HG02623 (cell line): ENCODE measurements around the gene HIGD2B.
"Not testable (repeated sequence)": the region's sequence is repeated elsewhere in the genome, so short reads cannot be mapped to it uniquely, and the experiment has no call there.

Source experiments
- ATAC-seq: cut with Tn5 transposase; IDR thresholded peaks from one replicate; pipeline ENCODE4 v1.9.1; 2021; ENCODE audit warnings: moderate library complexity; ENCODE audit not compliant: unreplicated experiment

The HIGD2B gene

DNA sequence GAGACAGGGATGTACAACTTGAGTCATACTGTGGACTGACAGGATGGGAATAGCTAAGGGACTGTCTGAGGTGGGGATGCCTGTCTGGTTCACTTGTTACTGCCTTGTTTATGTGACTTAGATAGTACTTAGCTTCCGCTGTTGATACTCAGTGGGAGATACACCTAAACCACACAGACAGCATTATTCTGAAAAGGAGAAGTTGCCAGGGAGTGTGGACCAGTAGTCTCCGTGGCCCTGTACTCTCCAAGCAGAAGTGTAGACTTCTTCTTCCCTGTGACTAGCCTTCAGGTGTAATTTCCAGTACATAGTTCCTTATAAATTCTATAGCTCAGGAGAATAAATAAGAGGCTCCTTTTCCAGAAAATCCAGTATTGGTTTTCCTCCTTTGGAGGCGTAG is 5.1 kb downstream of the HIGD2B start:
- no peak for ATAC-seq

DNA sequence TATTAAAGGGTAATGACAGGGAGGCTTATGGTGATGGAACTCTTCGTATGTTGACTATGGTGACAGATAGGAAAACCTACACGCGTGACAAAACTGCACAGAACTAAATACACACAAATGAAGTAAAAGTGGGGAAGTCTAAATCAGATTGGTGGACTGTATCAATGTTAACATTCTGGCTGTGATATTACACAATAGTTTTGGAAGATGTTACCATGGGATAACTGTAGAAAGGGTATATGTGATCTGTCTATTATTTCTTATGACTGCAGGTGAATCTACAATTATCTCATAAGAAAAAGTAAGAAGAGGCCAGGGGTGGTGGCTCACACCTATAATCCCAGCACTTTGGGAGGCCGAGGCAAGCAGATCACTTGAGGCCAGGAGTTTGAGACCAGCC is 9.1 kb downstream of the HIGD2B start:
- ATAC-seq = no peak

DNA sequence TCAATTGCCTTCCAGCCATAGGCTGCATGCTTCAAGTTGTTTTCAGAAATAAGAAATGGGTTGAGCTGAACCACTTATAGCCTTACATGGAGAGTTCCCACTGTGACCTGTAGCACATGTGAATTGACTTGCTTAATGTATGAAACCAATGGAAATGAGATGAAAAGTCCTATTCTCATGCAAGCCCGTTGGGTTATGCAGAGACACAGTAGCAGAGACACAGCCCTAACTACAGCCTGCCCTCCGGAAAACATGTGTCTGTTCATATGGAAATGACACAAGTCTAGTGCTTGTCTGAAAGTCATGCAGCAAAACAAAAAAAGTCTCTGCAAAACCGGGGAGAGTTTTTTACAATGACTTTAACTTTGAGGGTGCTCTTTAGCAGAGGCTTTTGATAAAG is 14.5 kb downstream of the HIGD2B start:
- no peak for ATAC-seq

DNA sequence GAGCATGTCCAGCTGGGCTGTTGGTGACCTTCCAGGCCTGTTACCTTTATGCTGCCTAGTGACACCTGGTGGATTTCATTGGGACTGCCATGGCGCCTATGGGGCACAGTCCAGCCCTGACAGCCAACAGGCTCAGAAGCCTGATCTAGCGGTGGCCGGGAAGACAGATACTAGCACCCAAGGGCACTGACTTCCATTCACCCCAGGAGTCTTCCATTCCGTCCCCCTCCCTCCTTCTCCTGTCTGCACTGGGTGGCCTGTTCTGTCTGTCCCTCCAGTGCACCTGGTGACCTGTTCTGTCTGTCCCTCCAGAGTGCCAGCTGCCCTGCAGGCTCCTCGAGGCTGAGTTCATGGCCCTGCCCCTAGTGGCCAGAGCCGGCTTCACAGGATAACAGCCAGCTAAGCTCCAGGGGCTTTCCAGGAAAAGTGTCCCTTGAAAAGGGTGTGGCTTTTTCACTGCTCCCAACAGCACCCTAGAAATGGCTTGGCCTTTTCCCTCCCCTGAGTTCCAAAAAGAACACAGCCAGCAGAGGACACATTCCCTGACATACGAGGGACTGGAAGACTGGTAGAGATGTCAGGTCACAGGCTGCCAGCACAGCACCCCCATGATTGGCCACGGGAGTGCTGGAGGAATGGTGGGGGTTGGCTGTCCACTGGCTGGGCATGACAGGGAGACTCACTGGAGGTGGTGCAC is 15.2 kb downstream of the HIGD2B start:
- peak; percentile 88 for ATAC-seq

DNA sequence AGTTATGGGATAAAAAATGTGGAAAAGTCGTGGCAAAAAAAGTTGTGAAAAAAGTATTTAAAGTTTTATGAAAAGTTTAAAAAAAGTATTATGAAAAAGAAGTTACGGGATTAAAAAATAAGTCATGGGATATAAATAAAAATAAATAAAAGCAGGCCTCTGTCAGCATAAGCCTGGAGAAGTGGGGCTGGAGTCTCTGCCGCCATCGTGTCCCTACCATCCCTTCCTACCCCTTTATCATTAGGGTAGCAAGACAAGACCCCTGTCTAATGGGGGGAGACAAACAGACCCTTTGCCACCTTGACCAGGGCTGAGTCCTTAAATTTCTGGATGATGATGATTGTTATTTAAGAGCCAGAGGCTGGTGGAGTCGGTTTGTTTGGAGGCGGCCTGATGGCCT is 16.2 kb downstream of the HIGD2B start:
- not testable (repeated sequence) for ATAC-seq

DNA sequence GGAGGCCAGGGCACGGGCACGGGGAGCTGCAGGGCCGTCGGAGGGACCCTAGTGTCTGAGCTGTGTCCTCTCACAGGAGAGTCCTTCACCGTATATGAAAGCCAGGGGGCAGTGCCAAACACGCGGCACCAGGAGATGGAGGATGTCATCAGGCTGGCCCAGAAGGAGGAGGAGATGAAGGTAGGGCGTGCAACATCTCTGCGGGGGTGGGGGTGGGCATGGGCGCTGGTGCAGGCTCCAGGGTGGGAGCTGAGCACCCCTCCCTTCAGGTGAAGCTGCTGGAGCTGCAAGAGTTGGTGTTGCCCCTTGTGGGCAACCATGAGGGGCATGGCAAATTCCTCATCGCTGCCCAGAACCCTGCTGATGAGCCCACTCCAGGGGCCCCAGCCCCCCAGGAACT is 20.3 kb downstream of the HIGD2B start:
- ATAC-seq = not testable (repeated sequence)

DNA sequence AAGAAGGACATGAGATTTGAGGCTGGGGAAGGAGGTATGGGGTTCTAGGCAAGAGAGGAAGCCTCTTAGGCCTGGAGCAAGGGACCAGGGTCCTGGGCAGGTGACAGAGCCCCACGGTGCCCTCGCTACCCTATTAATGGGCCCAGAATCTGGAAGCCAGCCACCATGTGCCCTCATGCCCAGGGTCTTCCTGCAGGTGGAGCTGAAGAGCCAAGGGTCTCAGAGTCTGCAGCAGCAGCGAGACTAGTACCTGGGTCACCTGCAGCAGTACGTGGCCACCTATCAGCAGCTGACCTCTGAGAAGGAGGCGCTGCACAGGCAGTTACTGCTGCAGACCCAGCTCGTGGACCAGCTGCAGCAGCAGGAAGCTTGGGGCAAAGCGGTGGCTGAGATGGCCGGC is 22.1 kb downstream of the HIGD2B start:
- ATAC-seq = not testable (repeated sequence)

DNA sequence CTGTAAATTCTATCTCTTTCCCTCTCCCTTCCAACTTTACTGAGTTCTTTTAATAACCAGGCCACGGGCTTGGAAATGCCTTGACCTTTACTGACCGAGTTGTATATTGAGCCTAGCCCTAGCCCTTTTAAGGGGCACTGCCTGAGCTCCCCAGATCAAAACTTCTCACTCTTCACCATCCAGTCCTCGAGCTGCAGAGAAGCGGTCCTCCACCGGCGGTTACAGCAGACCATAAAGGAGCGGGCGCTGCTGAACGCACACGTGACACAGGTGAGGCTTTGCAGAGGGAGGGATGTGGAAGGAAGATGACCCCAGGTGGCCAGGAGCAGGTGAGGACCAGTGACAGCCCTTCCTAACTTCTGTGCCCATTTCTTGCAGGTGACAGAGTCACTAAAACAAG is 24.9 kb downstream of the HIGD2B start:
- ATAC-seq = not testable (repeated sequence)

DNA sequence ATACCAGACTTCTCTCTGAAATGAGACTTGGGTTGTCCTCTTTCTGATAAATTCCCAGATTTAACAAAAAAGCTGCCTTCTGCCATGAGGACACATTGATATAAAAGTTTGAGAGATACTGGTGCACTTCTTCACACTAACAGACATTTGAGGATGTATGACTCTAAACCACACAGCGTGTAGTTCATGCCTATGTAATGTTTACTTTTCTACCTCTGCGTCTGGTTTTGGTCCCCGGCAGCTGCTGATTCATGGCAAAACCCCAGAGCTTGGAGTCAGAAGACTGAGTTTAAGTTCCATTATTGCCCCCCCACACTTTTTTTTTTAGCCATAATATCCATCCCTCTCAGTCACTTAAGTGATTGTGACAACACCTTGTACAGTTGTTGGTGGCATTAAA is 30.0 kb downstream of the HIGD2B start:
- ATAC-seq = not testable (repeated sequence)

DNA sequence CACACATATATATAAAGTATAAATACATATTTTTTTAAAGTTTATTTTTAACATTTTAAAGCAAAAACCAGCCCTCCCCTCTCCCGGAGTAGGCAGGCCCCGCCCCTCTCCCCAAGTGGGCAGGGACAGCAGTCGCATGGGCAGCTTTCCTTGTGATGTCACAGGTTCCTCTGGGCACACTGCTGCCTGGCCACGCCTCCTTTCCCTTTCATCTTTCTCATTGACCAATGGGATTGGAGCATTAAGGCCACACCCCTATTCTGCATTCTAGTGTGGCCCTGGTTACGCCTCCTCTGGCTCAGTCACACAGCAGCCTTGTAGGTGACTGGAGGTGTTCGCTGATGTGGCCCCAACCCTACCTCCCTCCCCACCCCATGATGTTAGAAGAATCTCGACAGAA is 31.6 kb downstream of the HIGD2B start, which contains the start of gene GOLGA6B:
Gene GOLGA6B, plus strand, starts transcription at position 301 of the 400 bp plus-strand sequence. Its CDS starts 41 bp downstream, at position 342.
- not testable (repeated sequence) for ATAC-seq

DNA sequence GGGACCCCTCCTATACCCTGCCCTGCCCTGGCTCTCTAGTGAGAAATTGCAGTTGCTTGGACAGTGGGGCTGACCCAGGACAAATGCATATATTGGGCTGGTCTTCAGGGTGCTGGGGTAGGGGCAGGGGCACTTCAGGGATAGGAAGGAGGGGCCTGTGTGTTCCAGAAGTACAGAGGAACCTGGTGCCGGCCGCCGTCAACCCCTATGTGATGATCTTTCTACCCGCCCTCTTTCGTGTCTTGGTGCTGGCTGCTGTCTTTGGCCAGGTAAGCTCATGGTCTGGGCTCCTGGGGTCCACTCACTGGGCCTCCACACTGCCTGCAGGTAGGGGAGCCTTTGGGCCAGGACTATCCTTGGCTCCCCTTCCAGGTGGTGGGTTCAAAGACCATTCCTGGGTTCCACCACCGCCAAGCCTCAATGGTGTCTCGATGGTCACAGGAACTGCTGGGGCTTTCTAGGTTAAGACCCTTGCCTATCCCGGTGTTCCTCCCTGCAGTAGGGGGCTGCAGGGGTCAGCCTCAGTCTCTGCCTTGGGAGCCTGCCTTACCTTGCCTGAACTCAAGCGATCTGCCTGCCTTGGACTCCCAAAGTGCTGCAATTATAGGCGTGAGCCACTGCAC is 37.2 kb downstream of the HIGD2B start:
- ATAC-seq = not testable (repeated sequence)

DNA sequence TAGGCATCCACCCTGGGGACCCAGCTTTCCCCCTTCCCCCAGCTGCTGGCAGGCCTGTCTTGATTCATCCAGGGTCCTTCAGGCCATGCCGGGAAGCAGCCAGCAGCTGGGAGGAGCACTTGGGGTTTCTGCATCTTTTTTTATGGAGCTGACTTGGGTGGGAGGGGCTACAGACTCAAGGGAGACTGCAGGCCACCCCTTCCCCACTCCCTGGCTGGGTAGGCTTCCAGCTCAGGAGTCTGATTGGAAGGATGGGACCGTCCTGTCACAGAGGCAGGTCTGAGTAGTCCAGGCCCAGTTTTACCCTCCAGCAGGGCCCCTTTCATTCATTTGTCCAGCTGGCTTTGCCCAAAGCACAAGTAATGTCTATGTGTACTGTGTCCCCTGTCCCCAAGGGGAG is 43.7 kb downstream of the HIGD2B start:
- not testable (repeated sequence) for ATAC-seq

DNA sequence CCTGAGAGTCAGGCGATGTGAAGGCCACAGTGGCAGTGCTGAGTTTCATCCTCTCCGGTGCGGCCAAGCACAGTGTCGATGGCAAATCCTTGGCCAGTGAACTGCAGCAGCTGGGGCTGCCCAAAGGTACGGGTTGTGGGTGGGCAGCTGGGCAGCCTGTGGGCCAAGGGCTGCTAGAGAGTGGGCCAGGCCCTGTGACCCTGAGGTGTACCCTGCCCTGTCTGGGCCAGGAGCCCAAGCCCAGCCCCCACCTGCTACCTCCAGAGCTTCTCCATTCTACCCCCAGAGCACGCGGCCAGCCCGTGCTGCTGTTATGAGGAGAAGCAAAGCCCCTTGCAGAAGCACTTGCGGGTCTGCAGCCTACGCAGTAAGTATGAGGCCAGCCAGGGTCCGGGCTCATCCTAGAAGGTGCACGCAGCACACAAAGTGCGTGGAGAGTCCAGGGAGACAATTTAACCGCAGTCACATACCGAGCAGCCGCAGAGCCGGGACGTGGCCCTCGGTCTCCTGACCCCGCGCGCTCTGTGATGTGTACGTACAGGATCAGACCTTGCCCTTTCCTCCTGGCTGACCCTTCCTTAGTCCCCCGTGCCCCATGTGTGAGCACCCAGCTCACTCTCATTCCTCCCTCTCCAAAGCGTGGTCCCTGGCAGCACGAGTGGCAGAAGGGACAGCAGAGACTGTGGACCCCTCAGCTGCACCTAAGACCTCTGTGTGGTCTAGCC is 46.1 kb downstream of the HIGD2B start:
- not testable (repeated sequence) for ATAC-seq

DNA sequence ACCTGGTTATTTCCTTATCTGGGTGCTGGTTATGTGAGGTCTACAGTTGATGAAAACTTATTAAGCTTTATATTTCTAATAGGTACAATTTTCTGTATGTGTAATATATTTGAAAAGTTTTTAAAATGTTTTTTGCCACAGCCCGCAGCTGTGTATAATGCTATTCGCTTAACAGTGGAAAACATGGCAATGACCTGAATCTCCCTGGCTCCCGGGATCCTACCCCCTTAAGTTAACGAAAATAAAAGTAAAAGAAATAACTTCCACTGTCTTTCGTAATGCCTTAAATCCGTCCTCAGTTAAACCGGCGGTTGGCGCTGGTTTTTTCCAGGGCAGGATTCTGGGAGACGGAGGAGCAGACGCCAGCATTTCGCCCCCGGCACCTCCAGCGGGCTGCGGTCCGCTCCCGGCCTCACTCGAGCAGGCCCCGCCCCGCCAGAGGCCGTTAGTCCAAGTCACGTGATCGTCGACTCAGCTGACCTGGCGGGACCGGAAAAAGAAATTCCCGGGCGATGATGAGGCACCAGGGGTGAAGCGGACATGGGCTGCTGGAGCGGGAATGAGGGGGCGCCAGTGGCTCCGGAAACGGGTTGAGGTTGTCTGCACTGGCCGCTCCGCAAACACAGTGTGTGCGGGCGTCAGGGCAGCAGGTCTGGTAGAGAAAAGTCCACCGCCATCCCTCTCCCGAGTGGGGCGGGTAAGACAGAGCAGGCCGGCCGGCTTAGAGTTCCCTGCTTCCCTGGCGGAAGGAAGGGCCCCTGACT is 49.3 kb downstream of the HIGD2B start:
- peak; percentile 56 for ATAC-seq

DNA sequence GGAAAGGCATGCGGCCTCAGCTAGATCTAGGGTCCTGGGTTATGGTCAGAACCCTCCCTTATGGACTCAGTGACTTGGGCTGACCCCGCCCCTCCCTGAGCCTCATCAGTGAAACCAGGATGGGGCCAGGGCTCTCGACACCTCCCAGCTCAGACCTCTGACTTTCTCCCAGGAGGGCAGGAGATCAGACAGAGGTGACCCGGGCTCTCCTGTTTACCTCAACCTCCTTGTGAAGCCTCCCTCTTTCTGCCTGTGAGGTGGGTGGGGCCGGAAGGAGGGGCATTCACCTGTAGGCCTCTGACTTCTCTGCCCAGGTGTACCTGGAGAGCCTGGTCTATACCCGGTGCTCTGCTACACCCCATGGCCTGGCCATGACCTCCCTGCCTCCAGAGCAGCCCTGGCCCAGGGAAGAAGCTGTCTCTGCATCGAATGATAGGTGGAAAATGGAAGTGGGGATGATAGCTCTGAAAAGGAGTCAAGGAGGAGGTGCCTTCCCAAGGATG is 56.9 kb downstream of the HIGD2B start:
- not testable (repeated sequence) for ATAC-seq

DNA sequence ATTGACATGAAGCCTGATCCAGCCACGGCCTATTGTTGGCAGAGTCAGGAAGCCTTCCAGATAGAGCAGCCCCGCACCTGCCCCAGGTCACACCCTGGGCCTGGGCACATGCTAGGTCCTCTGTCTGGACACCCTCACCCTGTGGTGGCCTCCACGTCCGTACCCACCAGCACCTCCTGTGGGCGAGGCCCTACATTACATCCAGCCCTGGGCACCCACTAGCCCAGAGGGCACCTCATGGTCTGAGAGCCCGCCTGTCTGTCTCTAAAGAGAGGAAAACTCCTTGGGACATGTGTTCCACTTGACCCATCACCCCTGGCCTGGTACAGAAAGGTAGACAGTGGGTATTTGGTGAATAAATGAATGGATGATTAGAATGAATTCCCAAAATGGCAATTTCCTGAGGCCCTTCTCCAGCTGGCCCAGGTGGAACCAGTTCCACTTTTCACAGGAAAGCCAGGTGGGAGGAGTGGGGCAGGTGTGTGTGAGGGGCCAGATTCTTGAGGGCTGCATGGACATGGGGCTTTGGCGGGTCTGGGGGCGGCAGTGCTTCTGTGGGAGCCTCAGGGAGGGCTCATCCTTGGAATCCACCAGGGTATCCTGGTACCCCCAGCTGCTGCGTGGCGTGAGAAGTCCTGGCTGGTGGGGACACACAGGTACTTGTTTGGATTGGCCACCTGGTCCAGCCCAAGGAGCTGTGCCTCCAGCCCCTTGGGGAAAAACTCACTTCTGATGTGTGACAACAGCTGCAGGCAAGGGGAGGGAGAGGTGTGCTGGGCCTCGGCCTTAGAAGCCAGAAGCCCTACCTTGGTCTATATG is 57.5 kb downstream of the HIGD2B start:
- not testable (repeated sequence) for ATAC-seq

DNA sequence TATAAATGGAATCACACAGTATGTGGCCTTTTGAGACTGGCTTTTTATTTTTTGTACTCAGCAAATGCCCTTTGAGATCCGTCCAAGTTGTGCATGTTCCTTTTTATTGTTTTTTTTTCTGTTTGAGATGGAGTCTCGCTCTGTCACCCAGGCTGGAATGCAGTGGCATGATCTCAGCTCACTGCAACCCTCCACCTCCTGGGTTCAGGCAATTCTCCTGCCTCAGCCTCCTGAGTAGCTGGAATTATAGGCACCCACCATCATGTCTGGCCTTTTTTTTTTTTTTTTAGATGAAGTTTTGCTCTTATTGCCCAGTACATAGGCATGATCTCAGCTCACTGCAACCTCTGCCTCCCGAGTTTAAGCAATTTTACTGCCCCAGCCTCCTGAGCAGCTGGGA is 59.8 kb downstream of the HIGD2B start:
- not testable (repeated sequence) for ATAC-seq
